ENCODE measurements around the gene LGR6.

Gene LGR6

DNA sequence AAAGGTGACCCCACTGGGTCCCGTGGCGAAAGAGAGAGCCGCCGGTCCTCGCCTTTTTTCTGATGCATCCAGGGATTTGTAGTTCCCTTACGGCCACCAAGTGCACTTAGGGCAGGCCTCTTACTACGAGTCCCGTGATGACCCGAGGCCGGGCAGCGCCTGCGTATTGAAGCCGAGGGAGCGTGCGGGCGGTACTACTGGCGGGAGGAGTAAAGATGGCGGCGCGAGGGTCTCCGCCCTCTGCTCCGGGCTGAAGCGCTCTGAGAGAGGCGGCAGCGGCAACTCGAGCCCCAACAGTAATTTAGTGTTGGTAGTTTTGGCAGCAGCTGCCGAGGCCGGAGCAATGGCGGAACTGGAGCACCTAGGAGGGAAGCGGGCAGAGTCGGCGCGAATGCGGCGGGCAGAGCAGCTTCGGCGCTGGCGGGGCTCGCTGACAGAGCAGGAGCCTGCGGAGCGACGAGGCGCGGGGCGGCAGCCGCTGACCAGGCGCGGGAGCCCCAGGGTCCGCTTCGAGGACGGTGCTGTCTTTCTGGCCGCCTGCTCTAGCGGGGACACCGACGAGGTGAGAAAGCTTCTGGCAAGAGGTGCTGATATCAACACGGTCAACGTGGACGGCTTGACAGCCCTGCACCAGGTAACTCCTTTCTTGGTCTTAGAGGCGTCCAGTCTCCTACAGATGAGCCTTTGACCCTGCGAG, 155.1 kb downstream of the LGR6 start, which contains the start of gene PPP1R12B (continued):
- TF ChIP-seq KLF8 (tag by site-specific recombination; IDR thresholded peaks at IDR 0.05): peak; percentile 93
- no peak for TF ChIP-seq ZNF292 (tag by site-specific recombination; IDR thresholded peaks at IDR 0.05; ENCODE audit: borderline replicate concordance, low read depth)
- TF ChIP-seq GLI2 (tag by site-specific recombination; IDR thresholded peaks at IDR 0.05; ENCODE audit: borderline replicate concordance, low read depth): no peak
- peak; percentile 93 for TF ChIP-seq BCL11B (tag by site-specific recombination; IDR thresholded peaks at IDR 0.05; ENCODE audit: low read depth)
- TF ChIP-seq ZNF335 (tag by site-specific recombination; conservative IDR thresholded peaks at IDR 0.05): peak; percentile 97
- TF ChIP-seq, protein P1, sequence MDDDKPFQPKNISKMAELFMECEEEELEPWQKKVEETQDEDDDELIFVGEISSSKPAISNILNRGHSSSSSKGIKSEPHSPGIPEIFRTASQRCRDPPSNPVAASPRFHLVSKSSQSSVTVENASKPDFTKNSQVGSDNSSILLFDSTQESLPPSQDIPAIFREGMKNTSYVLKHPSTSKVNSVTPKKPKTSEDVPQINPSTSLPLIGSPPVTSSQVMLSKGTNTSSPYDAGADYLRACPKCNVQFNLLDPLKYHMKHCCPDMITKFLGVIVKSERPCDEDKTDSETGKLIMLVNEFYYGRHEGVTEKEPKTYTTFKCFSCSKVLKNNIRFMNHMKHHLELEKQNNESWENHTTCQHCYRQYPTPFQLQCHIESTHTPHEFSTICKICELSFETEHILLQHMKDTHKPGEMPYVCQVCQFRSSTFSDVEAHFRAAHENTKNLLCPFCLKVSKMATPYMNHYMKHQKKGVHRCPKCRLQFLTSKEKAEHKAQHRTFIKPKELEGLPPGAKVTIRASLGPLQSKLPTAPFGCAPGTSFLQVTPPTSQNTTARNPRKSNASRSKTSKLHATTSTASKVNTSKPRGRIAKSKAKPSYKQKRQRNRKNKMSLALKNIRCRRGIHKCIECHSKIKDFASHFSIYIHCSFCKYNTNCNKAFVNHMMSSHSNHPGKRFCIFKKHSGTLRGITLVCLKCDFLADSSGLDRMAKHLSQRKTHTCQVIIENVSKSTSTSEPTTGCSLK (tag by site-specific recombination; IDR thresholded peaks at IDR 0.05): no peak
- TF ChIP-seq, protein P2, sequence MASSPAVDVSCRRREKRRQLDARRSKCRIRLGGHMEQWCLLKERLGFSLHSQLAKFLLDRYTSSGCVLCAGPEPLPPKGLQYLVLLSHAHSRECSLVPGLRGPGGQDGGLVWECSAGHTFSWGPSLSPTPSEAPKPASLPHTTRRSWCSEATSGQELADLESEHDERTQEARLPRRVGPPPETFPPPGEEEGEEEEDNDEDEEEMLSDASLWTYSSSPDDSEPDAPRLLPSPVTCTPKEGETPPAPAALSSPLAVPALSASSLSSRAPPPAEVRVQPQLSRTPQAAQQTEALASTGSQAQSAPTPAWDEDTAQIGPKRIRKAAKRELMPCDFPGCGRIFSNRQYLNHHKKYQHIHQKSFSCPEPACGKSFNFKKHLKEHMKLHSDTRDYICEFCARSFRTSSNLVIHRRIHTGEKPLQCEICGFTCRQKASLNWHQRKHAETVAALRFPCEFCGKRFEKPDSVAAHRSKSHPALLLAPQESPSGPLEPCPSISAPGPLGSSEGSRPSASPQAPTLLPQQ (tag by site-specific recombination; IDR thresholded peaks at IDR 0.05): peak; percentile 58; the same call in 1 of the 2 replicates
- TF ChIP-seq ZNF473 (tag by site-specific recombination; IDR thresholded peaks at IDR 0.05): no peak
- no peak for TF ChIP-seq ZNF366 (tag by site-specific recombination; conservative IDR thresholded peaks at IDR 0.05)
- no peak for TF ChIP-seq ZNF239 (tag by site-specific recombination; IDR thresholded peaks at IDR 0.05)
- peak; percentile 90 for TF ChIP-seq ZBTB8A (tag by site-specific recombination; IDR thresholded peaks at IDR 0.05)
- peak; percentile 58; the same call in 1 of the 2 replicates for TF ChIP-seq ZNF24 (tag by site-specific recombination; IDR thresholded peaks at IDR 0.05)
- TF ChIP-seq ZNF843 (tag by site-specific recombination; IDR thresholded peaks at IDR 0.05): peak; percentile 22; the same call in 1 of the 2 replicates
- TF ChIP-seq, protein P3, sequence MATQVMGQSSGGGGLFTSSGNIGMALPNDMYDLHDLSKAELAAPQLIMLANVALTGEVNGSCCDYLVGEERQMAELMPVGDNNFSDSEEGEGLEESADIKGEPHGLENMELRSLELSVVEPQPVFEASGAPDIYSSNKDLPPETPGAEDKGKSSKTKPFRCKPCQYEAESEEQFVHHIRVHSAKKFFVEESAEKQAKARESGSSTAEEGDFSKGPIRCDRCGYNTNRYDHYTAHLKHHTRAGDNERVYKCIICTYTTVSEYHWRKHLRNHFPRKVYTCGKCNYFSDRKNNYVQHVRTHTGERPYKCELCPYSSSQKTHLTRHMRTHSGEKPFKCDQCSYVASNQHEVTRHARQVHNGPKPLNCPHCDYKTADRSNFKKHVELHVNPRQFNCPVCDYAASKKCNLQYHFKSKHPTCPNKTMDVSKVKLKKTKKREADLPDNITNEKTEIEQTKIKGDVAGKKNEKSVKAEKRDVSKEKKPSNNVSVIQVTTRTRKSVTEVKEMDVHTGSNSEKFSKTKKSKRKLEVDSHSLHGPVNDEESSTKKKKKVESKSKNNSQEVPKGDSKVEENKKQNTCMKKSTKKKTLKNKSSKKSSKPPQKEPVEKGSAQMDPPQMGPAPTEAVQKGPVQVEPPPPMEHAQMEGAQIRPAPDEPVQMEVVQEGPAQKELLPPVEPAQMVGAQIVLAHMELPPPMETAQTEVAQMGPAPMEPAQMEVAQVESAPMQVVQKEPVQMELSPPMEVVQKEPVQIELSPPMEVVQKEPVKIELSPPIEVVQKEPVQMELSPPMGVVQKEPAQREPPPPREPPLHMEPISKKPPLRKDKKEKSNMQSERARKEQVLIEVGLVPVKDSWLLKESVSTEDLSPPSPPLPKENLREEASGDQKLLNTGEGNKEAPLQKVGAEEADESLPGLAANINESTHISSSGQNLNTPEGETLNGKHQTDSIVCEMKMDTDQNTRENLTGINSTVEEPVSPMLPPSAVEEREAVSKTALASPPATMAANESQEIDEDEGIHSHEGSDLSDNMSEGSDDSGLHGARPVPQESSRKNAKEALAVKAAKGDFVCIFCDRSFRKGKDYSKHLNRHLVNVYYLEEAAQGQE (tag by site-specific recombination; IDR thresholded peaks at IDR 0.05): peak; percentile 38; the same call in 1 of the 2 replicates
- no peak for TF ChIP-seq ZNF274 (IDR thresholded peaks at IDR 0.05; ENCODE audit: low read length)
- no peak for TF ChIP-seq ZNF274 (tag by site-specific recombination; IDR thresholded peaks at IDR 0.05; ENCODE audit: borderline replicate concordance)
- no peak for TF ChIP-seq PRDM1 (tag by site-specific recombination; IDR thresholded peaks at IDR 0.05)
- peak; percentile 86 for TF ChIP-seq GLIS2 (tag by site-specific recombination; IDR thresholded peaks at IDR 0.05)
- no peak for TF ChIP-seq ZFP3 (tag by site-specific recombination; IDR thresholded peaks at IDR 0.05; ENCODE audit: low read depth)
- TF ChIP-seq ZBTB20 (tag by site-specific recombination; IDR thresholded peaks at IDR 0.05): peak; percentile 60
- no peak for TF ChIP-seq ZNF324 (tag by site-specific recombination; IDR thresholded peaks at IDR 0.05)
- no peak for TF ChIP-seq ZNF214 (tag by site-specific recombination; IDR thresholded peaks at IDR 0.05; ENCODE audit: borderline replicate concordance)
- TF ChIP-seq ZNF19 (tag by site-specific recombination; IDR thresholded peaks at IDR 0.05; ENCODE audit: low read depth): no peak
- no peak for TF ChIP-seq ZNF747 (tag by site-specific recombination; IDR thresholded peaks at IDR 0.05)
- TF ChIP-seq ZNF571 (tag by site-specific recombination; IDR thresholded peaks at IDR 0.05): no peak
- TF ChIP-seq ZNF830 (tag by site-specific recombination; IDR thresholded peaks at IDR 0.05; ENCODE audit: low read depth): no peak
- TF ChIP-seq, protein P4, sequence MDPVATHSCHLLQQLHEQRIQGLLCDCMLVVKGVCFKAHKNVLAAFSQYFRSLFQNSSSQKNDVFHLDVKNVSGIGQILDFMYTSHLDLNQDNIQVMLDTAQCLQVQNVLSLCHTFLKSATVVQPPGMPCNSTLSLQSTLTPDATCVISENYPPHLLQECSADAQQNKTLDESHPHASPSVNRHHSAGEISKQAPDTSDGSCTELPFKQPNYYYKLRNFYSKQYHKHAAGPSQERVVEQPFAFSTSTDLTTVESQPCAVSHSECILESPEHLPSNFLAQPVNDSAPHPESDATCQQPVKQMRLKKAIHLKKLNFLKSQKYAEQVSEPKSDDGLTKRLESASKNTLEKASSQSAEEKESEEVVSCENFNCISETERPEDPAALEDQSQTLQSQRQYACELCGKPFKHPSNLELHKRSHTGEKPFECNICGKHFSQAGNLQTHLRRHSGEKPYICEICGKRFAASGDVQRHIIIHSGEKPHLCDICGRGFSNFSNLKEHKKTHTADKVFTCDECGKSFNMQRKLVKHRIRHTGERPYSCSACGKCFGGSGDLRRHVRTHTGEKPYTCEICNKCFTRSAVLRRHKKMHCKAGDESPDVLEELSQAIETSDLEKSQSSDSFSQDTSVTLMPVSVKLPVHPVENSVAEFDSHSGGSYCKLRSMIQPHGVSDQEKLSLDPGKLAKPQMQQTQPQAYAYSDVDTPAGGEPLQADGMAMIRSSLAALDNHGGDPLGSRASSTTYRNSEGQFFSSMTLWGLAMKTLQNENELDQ (tag by site-specific recombination; IDR thresholded peaks at IDR 0.05; ENCODE audit: low read depth): no peak
- TF ChIP-seq ZNF777 (tag by site-specific recombination; IDR thresholded peaks at IDR 0.05; ENCODE audit: borderline replicate concordance): no peak
- TF ChIP-seq ZNF221 (tag by site-specific recombination; IDR thresholded peaks at IDR 0.05; ENCODE audit: borderline replicate concordance): no peak
- peak; percentile 27 for TF ChIP-seq WT1 (tag by site-specific recombination; IDR thresholded peaks at IDR 0.05)
- no peak for TF ChIP-seq ZNF510 (tag by site-specific recombination; IDR thresholded peaks at IDR 0.05; ENCODE audit: insufficient replicate concordance)
- TF ChIP-seq ZFP69B (tag by site-specific recombination; IDR thresholded peaks at IDR 0.05): peak; percentile 30; the same call in 1 of the 2 replicates
